ENCODE measurements around the gene FOXA2. TPM values are rescaled to one million over a fixed set of nuclear protein-coding genes. Genes with fewer than 3 reads are reported as not detected.
"Not testable (repeated sequence)": the region's sequence is repeated elsewhere in the genome, so short reads cannot be mapped to it uniquely, and the experiment has no call there.

FOXA2 gene
- total RNA-seq, 1 donor: not detected

GRCh38 chr20:22555791-22556564 is 28.4 kb downstream of the FOXA2 start:
- Histone ChIP-seq H3K79me2 (ENCODE audit: insufficient read depth, low read length) (no peaks in the 10 kb centered on the region), H3K4me3 (ENCODE audit: insufficient read depth, low read length) (no peak overlapping the region), H4K20me1 (ENCODE audit: insufficient read depth, low read length) (no peaks in the 10 kb centered on the region), H3K36me3 (ENCODE audit: insufficient read depth, low read length) (no peaks in the 10 kb centered on the region), H2AFZ (ENCODE audit: low read length) (no peak overlapping the region), H3K4me2 (ENCODE audit: insufficient read depth, low read length) (no peak overlapping the region), H3K27ac (ENCODE audit: low read depth, low read length) (no peak overlapping the region), H3K9me3 (ENCODE audit: low read depth, low read length) (no peaks in the 10 kb centered on the region), H3K4me1 (ENCODE audit: insufficient read depth, low read length) (no peaks in the 10 kb centered on the region), H3K27me3 (ENCODE audit: insufficient read depth, low read length) (no peaks in the 10 kb centered on the region)
- TF ChIP-seq CTCF (IDR thresholded peaks at IDR 0.05; ENCODE audit: extremely low read depth, low read depth, low read length): no peak
- DNase-seq (ENCODE audit: insufficient read length, low spot score, missing footprints): no peak

GRCh38 chr20:22554391-22554790 is 30.0 kb downstream of the FOXA2 start:
- Histone ChIP-seq H3K36me3 (ENCODE audit: insufficient read depth, low read length) (no peaks in the 10 kb centered on the region), H4K20me1 (ENCODE audit: insufficient read depth, low read length) (no peaks in the 10 kb centered on the region), H3K27ac (ENCODE audit: low read depth, low read length) (no peak overlapping the region), H2AFZ (ENCODE audit: low read length) (no peak overlapping the region), H3K4me3 (ENCODE audit: insufficient read depth, low read length) (no peak overlapping the region), H3K79me2 (ENCODE audit: insufficient read depth, low read length) (no peaks in the 10 kb centered on the region), H3K4me2 (ENCODE audit: insufficient read depth, low read length) (no peak overlapping the region), H3K9me3 (ENCODE audit: low read depth, low read length) (no peaks in the 10 kb centered on the region), H3K27me3 (ENCODE audit: insufficient read depth, low read length) (no peaks in the 10 kb centered on the region), H3K4me1 (ENCODE audit: insufficient read depth, low read length) (no peaks in the 10 kb centered on the region)
- DNase-seq (ENCODE audit: insufficient read length, low spot score, missing footprints): peak; percentile 55
- no peak for TF ChIP-seq CTCF (IDR thresholded peaks at IDR 0.05; ENCODE audit: extremely low read depth, low read depth, low read length)

GRCh38 chr20:22550514-22550913 is 33.9 kb downstream of the FOXA2 start:
- H3K36me3 ChIP-seq (ENCODE audit: insufficient read depth, low read length); H2AFZ ChIP-seq (ENCODE audit: low read length); H3K27ac ChIP-seq (ENCODE audit: low read depth, low read length); H3K4me2 ChIP-seq (ENCODE audit: insufficient read depth, low read length); H3K27me3 ChIP-seq (ENCODE audit: insufficient read depth, low read length); H3K79me2 ChIP-seq (ENCODE audit: insufficient read depth, low read length); H3K9me3 ChIP-seq (ENCODE audit: low read depth, low read length); H3K4me1 ChIP-seq (ENCODE audit: insufficient read depth, low read length); H3K4me3 ChIP-seq (ENCODE audit: insufficient read depth, low read length); H4K20me1 ChIP-seq (ENCODE audit: insufficient read depth, low read length); DNase-seq (ENCODE audit: insufficient read length, low spot score, missing footprints): not testable (repeated sequence)

- Histone ChIP-seq H4K20me1 (ENCODE audit: insufficient read depth, low read length) (no peaks in the 10 kb centered on the region), H3K79me2 (ENCODE audit: insufficient read depth, low read length) (no peaks in the 10 kb centered on the region), H3K9me3 (ENCODE audit: low read depth, low read length) (no peaks in the 10 kb centered on the region), H2AFZ (ENCODE audit: low read length) (no peak overlapping the region), H3K27me3 (ENCODE audit: insufficient read depth, low read length) (no peaks in the 10 kb centered on the region), H3K36me3 (ENCODE audit: insufficient read depth, low read length) (no peaks in the 10 kb centered on the region), H3K4me3 (ENCODE audit: insufficient read depth, low read length) (no peak overlapping the region), H3K4me1 (ENCODE audit: insufficient read depth, low read length) (no peaks in the 10 kb centered on the region), H3K27ac (ENCODE audit: low read depth, low read length) (no peak overlapping the region), H3K4me2 (ENCODE audit: insufficient read depth, low read length) (no peak overlapping the region)
- no peak for TF ChIP-seq CTCF (IDR thresholded peaks at IDR 0.05; ENCODE audit: extremely low read depth, low read depth, low read length)
- DNase-seq (ENCODE audit: insufficient read length, low spot score, missing footprints): no peak
These were observed 36.3 kb downstream of the FOXA2 start for GRCh38 chr20:22548040-22548439.

Measured in osteoblast (primary cell).